Stimulated activated CD4-positive, alpha-beta T cell treated with anti-CD3 and anti-CD28 coated beads, TNF-alpha, amount 100 ng/mL, for 1 hour (primary cell): Measurements from ENCODE around the gene SLC25A30.
A peak's percentile ranks its signal among the peaks of the same experiment; 100 is the strongest.
"Not testable (repeated sequence)": the region's sequence is repeated elsewhere in the genome, so short reads cannot be mapped to it uniquely, and the experiment has no call there.

Experiments
- DNase-seq, 3 donors: peaks; one replicate each; pipeline ENCODE4 v3.0.0-alpha.2; 2020; ENCODE audit warnings: low read depth in 3 of 3, low spot score in 1 of 3

Gene SLC25A30

GRCh38 chr13:45391926-45392325, 26.2 kb downstream of the SLC25A30 start:
- DNase-seq = no peak

GRCh38 chr13:45391128-45391527, 27.0 kb downstream of the SLC25A30 start:
- not testable (repeated sequence) for DNase-seq

GRCh38 chr13:45390348-45390747, 27.8 kb downstream of the SLC25A30 start:
- not testable (repeated sequence) for DNase-seq

- DNase-seq = no peak
These were observed 29.5 kb downstream of the SLC25A30 start for GRCh38 chr13:45388664-45389063.

- DNase-seq = not testable (repeated sequence)
These were observed 31.1 kb downstream of the SLC25A30 start for GRCh38 chr13:45386892-45387575.

- no peak for DNase-seq
These were observed 32.1 kb downstream of the SLC25A30 start for GRCh38 chr13:45385907-45386553.

GRCh38 chr13:45385320-45385719, 32.9 kb downstream of the SLC25A30 start:
- no peak for DNase-seq

- no peak for DNase-seq
These were observed 33.5 kb downstream of the SLC25A30 start for GRCh38 chr13:45384474-45385174.

- not testable (repeated sequence) for DNase-seq
These were observed 35.4 kb downstream of the SLC25A30 start for GRCh38 chr13:45382739-45383138.

GRCh38 chr13:45381196-45381595, 37.0 kb downstream of the SLC25A30 start:
- no peak for DNase-seq

- DNase-seq = not testable (repeated sequence)
These were observed 37.5 kb downstream of the SLC25A30 start for GRCh38 chr13:45380708-45381107.

- DNase-seq = not testable (repeated sequence)
These were observed 38.7 kb downstream of the SLC25A30 start for GRCh38 chr13:45379516-45379915.

GRCh38 chr13:45378786-45379185, 39.4 kb downstream of the SLC25A30 start:
- not testable (repeated sequence) for DNase-seq

- not testable (repeated sequence) for DNase-seq
These were observed 40.9 kb downstream of the SLC25A30 start for GRCh38 chr13:45377314-45377713.

- not testable (repeated sequence) for DNase-seq
These were observed 41.5 kb downstream of the SLC25A30 start for GRCh38 chr13:45376651-45377050.

GRCh38 chr13:45374917-45375316, 43.3 kb downstream of the SLC25A30 start:
- DNase-seq = no peak

- DNase-seq = no peak
These were observed 45.0 kb downstream of the SLC25A30 start for GRCh38 chr13:45373162-45373547.

GRCh38 chr13:45372189-45373161, 45.7 kb downstream of the SLC25A30 start:
- no peak for DNase-seq

- peak in 2 of 3 donors; percentile 24 to 34 for DNase-seq
These were observed 47.2 kb downstream of the SLC25A30 start for GRCh38 chr13:45370922-45371406.

- no peak for DNase-seq
These were observed 49.1 kb downstream of the SLC25A30 start for GRCh38 chr13:45369116-45369515.

GRCh38 chr13:45368571-45368970, 49.6 kb downstream of the SLC25A30 start:
- no peak for DNase-seq
